C4-2B (cell line): ENCODE results near the gene WNT2B.

ENCODE experiments used
- H3K27ac ChIP-seq: fragments of 450-650 bp; 2 replicates; pipeline ENCODE4 v1.5.1; 2017
- ZFX ChIP-seq: fragments of 450-650 bp; IDR thresholded peaks from 2 replicates; pipeline ENCODE4 v1.6.1; 2017
- TF ChIP-seq, protein P1 (sequence below): fragments of 450-650 bp; conservative IDR thresholded peaks from 2 replicates; pipeline ENCODE4 v1.5.1; 2017; ENCODE audit warnings: mild to moderate bottlenecking

WNT2B gene

DNA sequence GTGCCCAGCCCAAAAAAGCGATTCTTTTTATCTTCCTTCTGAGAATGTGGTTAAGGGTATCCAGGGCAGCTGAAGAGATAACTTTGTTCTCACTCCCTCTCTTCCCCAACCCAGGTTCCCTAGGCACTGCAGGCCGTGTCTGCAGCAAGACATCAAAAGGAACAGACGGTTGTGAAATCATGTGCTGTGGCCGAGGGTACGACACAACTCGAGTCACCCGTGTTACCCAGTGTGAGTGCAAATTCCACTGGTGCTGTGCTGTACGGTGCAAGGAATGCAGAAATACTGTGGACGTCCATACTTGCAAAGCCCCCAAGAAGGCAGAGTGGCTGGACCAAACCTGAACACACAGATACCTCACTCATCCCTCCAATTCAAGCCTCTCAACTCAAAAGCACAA lies 11.4 kb downstream of the WNT2B start:
- no peak overlapping the region for H3K27ac ChIP-seq
- TF ChIP-seq ZFX = no peak; the same call in 1 of the 2 replicates
- TF ChIP-seq, protein P1, sequence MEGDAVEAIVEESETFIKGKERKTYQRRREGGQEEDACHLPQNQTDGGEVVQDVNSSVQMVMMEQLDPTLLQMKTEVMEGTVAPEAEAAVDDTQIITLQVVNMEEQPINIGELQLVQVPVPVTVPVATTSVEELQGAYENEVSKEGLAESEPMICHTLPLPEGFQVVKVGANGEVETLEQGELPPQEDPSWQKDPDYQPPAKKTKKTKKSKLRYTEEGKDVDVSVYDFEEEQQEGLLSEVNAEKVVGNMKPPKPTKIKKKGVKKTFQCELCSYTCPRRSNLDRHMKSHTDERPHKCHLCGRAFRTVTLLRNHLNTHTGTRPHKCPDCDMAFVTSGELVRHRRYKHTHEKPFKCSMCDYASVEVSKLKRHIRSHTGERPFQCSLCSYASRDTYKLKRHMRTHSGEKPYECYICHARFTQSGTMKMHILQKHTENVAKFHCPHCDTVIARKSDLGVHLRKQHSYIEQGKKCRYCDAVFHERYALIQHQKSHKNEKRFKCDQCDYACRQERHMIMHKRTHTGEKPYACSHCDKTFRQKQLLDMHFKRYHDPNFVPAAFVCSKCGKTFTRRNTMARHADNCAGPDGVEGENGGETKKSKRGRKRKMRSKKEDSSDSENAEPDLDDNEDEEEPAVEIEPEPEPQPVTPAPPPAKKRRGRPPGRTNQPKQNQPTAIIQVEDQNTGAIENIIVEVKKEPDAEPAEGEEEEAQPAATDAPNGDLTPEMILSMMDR = no peak

- TF ChIP-seq ZFX = no peak
- TF ChIP-seq, protein P1 = no peak
- no peak overlapping the region for H3K27ac ChIP-seq
Observed at GRCh38 chr1:112522621-112523020, 13.9 kb downstream of the WNT2B start.

- no peak overlapping the region for H3K27ac ChIP-seq
- TF ChIP-seq, protein P1 = no peak
- no peak for TF ChIP-seq ZFX
Observed at GRCh38 chr1:112524251-112524650, 15.5 kb downstream of the WNT2B start.

DNA sequence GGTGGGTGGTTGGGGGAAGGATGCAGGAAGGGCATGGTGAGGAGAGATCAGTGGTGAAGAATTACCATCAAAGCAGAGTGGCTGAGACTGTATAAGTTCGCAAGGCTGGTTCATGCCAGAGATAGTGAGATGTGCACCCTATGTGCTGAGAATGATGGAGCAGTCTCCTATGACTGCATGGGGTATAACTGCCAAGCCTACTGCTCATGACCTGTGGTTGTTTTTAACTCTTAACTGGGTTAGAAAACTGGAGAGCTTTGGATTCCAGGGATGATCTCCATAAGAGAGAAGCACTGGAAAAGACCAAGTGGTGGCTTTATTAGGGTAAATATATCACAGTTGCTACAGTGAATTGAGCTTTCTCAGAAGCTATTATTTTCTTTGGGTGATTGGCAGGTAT lies 16.2 kb downstream of the WNT2B start:
- TF ChIP-seq ZFX = no peak
- TF ChIP-seq, protein P1 = no peak
- H3K27ac ChIP-seq = no peak overlapping the region

GRCh38 chr1:112527266-112528010 lies 18.7 kb downstream of the WNT2B start:
- H3K27ac ChIP-seq = no peak overlapping the region
- TF ChIP-seq, protein P1 = no peak

- TF ChIP-seq, protein P1 = no peak
- no peak for TF ChIP-seq ZFX
- H3K27ac ChIP-seq = no peak overlapping the region
Observed at GRCh38 chr1:112528076-112528475, 19.3 kb downstream of the WNT2B start.

GRCh38 chr1:112529301-112529700 lies 20.5 kb downstream of the WNT2B start:
- peak overlapping the region; percentile 66; the same call in 1 of the 2 replicates for H3K27ac ChIP-seq
- TF ChIP-seq ZFX = no peak
- TF ChIP-seq, protein P1 = no peak
